Stimulated activated CD4-positive, alpha-beta T cell treated with anti-CD3 and anti-CD28 coated beads, Interleukin-2, amount 100 ng/mL, for 24 hours (primary cell): ENCODE data around the gene ATPAF1.
"Not testable (repeated sequence)": the region's sequence is repeated elsewhere in the genome, so short reads cannot be mapped to it uniquely, and the experiment has no call there.

Experiments
- DNase-seq, 2 donors: peaks; one replicate each; pipeline ENCODE4 v3.0.0-alpha.2; 2020

The ATPAF1 gene

DNA sequence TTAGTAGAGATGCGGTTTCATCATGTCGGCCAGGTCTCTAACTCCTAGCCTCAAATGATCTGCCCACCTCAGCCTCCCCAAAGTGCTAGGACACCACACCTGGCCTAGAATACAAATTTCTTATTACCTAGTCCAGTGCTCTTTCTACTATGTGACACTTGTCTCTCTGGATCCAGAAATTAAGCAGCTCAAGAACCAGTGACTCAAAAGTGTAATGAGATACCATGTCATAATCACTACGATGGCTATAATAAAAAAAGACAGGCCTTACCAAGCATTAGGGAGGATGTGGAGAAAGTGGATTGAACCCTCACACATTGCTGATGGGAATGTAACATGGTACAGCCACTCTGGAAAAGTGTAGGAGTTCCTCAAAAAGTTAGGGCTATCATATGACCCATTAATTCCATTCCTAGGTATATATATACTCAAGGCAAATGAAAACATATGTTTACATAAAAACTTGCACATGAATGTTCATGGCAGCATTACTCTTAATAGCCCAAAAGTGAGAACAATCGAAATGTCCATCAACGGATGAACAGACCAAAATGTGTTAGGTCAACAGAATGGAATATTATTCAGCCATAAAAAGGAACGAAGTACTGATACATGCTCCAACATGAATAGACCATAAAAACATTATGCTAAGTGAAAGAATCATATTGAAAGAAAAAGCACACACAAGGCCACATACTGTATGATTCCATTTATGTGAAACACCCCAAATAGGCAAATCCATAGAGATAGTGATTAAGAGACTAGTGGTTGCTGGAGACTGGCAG, 11.8 kb upstream of the ATPAF1 start:
- DNase-seq, result no peak

DNA sequence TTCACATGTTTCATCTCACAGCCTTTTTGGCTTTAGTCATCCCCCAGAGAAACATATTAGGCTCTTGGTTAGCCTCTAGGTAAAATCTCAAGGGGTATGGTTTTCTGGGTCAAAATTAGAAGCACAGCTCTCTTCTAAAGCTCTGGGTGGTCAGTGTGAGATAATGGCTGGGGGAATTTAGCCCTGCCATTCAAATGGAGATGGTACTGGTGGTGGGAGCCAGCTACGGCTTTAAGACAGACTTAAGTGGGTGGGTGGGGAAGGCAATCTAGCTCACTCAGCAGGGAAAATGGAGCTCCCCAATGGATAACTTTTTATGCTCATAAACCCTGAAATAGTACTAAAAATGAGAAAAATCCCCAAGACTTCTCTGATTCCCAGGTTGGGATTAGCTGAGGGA, 9.2 kb upstream of the ATPAF1 start:
- DNase-seq, result no peak

DNA sequence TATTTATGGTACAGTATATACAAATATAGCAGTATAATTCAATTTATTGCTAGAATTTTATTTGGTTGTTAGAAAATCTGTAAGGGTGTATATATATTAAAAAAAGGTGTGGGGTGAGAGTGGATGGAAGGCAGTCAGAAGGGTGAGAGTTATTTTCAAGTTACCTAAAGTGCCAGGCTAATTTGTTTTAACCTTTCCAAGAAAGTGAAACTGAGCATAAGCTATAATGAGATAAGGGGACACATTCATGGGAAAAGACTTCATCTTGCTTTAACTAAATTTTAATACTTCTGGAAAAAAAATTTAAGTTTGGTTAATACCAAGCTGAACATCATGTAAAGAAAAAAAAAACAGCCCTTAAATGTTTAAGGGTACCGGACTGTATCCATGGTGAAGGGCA, 8.4 kb upstream of the ATPAF1 start:
- no peak for DNase-seq

DNA sequence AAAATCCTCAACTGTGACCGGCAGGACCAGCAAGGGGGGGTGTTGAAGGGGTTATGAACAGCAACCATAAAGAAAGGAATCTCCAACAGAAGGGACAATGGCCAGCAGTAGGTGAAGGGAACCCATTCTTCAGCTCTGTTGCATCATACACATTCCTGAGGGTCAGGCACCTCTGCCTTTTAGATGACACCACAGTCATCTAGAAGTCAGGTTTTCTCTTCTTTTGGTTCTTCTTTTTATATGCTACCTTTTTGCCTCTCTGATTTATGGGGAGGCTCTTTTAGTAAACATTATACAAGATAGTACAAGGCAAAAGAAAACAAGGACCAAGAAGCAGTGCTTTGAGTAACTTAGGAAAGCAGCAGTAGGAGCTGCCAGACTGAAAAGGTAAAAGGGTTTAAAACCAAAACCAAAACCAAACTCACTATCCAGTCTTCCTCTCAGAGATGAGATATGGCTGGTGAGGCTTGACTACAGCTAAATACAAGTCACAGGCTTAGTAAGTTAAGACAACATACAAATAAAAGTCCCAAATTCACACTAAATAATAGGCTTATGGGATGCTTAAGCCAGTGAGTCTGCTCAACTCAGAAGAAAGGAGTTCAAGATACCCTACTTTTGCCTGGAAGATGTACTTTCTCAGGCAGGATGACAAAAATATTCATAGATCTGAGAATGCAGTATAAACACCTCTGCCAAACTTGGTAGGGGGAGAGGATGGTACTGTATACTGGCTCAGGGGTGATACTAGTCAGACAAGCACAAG, 7.6 kb upstream of the ATPAF1 start:
- DNase-seq, result no peak

DNA sequence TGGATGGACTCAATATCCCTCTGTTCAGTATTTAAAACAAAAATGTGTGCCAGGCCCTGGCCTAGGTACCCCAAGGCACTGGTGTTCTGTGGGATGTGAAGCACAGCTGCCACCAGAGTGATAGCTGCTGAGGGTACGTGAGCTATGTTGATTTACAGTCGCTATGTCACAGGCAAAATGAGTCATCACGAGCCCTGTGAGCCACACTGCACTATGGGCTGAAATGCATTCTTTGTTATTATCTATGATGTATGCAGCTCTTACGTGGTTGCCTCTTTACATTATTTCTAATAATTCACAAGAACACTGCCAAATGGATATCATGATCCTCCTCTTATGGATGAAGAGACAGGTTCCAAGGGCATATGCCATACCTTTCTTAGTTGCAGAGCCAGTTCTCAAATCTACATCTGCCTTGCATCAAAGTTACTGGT, 5.6 kb upstream of the ATPAF1 start:
- DNase-seq, result peak in 1 of 2 donors; percentile 9

DNA sequence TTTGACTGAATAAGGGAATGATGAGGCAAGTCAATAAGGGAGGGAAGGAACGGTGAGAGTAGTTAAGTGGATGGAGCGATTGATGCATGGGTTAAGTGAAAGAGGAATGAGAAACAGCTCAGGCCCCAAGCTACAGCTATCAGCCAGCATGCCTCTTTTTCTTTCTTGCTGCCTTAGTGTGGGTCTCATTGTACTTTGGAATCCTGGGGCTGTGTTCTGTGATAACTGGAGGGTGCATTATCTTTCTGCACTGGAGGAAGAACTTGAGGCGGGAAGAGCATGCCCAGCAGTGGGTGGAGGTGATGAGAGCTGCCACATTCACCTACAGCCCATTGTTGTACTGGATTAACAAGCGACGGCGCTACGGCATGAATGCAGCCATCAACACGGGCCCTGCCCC, 4.5 kb upstream of the ATPAF1 start:
- no peak for DNase-seq

DNA sequence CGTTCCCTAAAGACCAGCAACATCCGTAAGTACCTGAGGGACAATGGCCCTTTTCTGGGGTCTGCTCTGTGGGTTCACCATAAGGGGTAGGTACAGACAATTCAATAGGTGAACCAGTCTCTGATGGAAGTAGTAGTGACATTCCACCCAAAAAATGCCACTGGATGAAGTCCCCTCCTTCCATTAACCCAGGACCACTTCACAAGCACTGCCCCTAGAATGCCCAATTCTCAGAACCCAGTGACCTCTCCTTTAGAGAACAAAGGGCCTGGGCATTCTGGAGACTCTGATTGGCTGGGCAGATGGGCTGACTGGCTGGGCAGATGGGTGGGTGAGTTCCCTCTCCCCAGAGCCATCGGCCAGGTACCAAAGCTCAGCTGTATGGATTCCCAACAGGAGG, 3.4 kb upstream of the ATPAF1 start, which contains the start of gene TEX38:
TSS of gene TEX38 (plus strand) at position 301 of the 400 bp plus-strand sequence. CDS start at position 382, 81 bp downstream.
- DNase-seq, result no peak

DNA sequence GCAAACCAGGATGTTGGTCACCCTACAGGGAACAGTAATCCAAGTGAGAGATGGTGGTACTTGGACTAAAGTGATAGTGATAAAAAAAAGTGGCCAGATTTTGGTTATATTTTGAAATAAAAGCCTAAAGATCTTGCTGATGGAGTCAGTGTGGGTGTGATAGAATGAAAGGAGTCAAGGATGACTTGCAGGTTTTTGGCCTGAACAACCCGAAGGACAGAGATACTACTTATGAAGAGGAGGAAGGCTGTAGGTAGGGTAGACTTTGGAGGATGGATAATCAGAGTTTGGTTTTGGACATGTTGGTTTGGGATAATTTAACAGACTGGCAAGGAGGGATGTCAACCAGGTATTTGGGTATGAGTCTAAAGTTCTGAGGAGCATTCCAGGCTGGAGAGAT, 2.0 kb upstream of the ATPAF1 start:
- DNase-seq, result no peak

DNA sequence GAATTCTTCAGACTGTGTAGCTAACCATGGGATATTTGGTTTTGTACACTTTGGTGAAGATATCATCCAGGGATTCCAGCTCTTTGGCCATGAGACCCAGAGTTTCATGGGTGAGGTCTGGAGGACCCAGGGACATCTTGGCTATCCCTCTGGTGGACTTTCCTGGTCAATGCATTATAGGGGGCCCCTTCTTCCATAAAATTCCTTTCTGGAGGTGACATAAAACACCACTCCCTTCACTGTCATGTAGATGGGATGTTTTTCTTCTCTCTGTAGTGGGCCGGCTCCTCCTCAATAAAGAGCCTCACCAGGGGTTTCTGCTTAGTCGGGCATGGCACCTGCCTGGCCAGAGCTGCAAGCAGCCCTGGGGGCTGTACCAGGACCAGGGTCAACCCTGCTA, 2.2 kb downstream of the ATPAF1 start:
- no peak for DNase-seq

DNA sequence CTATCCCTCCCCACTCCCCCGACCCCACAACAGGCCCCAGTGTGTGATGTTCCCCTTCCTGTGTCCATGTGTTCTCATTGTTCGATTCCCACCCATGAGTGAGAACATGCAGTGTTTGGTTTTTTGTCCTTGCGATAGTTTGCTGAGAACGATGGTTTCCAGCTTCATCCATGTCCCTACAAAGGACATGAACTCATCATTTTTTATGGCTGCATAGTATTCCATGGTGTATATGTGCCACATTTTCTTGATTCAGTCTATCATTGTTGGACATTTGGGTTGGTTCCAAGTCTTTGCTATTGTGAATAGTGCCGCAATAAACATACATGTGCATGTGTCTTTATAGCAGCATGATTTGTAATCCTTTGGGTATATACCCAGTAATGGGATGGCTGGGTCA, 5.2 kb downstream of the ATPAF1 start:
- not testable (repeated sequence) for DNase-seq

DNA sequence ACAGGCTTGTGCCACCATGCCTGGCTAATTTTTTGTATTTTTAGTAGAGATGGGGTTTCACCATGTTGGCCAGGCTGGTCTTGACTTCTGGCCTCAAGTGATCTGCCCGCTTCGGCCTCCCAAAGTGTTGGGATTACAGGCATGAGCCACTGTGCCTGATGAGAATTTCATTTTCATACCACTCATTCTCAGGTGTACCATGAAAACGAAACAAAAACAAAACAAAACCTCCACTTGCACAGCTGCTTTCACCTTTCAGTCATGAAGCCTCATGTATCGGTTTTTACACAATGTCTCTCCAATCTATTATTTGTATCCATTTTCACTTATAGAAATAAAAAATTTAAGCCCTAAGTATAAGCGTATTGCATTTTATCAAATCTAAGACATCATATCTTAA, 8.0 kb downstream of the ATPAF1 start:
- DNase-seq, result not testable (repeated sequence)

DNA sequence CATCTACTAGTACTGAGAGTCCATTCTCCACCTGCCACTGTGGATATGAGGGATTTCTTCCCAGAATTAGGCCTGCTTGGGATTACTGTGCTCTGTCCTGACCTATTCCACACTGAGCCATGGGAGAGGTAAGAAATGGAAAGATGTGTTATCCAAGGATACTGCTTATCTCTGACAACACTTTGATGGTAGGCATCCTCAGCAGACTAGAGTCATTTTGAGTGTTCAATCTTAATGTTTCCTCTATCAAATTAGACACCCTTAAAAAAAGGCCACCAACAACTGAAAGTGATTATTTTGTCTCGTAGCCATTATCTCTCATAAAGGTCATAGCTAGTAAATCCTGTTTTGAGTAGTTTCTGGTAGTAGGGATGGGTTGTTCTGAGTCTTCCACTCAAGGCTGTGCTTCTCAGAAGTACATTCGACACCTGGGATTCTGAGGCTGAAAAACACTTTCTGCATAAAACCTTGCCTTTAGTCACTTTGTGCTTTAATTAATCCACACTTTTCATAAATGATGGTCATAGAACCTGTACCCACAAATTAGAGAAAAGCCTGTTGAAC, 8.8 kb downstream of the ATPAF1 start:
- no peak for DNase-seq

DNA sequence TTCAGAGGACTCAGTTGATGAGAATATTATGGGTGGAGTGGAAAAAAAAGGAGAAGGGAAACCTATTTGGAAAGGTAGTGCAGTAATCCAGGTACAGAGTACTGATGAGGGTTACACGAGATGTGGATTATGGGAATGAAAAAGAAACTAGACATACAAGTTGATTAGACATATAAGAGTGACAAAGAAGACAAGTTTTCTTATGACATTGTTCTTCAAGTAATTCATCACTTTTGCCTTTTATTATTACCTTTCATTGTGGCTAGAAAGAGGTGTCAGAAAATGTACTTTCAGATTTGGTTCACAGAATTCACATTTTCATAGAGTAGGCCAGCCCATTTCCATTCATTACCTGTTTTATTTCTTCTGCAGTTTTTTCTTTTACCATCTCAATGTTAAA, 10.4 kb downstream of the ATPAF1 start:
- no peak for DNase-seq

DNA sequence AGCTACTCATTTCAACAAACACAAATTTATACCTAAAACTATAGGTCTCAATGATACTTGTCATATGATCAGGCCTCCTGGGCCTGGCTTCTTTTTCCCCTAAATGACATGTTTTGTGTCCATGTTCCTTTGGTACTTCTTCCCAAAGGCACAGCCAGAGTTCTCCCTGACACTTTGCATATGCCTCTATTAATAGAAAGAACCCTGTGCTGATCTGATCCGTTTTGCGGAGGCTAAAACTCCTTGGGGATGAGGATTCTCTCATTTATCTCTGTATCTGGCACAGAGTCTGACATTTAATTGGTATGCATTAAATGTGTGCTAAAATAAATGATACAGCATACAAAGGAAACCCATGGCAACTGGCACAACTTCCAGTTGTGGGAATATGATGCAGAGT, 11.5 kb downstream of the ATPAF1 start:
- no peak for DNase-seq

DNA sequence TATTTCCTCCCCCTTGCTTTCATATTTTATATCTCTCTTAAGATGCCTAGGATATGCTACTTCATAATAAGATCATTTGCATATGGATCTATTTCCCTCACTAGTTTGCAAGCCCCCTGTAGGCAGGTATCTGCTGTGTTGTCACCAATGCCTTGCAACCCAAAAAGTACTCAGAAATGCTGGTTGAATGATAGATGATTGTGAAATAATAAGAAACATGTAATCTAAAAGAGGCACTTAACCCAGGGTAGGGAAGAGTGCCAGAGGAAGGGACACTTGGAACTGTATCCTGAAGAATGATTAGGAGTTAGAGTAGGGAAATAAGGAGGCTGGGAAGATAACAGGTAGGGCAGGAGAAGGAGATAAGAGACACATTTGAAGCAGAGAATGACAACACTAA, 12.3 kb downstream of the ATPAF1 start:
- no peak for DNase-seq

DNA sequence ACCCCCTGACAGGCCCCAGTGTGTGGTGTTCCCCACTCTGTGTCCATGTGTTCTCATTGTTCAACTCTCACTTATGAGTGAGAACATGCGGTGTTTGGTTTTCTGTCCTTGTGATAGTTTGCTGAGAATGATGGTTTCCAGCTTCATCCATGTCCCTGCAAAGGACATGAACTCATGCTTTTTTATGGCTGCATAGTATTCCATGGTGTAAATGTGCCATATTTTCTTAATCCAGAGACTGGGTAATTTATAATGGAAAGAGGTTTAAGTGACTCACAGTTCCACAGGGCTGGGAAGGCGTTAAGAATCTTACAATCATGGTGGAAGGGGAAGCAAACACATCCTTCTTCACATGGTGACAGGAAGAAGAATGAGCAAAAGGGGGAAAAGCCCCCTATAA, 13.5 kb downstream of the ATPAF1 start:
- DNase-seq, result not testable (repeated sequence)

DNA sequence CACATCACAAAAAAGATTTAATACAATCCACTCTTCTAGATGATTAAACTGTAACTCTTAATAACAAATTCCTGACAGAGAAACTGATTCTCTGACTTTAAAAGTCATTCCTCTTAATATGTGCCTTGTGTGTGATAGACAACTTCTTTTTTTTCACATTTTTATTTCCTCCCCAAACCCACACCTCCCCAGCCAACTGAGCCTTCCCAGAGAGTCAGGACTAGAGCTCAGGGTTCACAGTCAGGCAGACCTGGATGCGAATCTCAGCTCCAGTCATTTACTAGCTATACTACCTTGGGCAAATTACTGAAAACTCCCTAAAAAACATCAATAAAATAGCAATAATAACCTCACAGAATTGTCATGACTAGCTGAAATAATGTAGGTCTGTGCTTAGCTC, 14.2 kb downstream of the ATPAF1 start:
- no peak for DNase-seq

DNA sequence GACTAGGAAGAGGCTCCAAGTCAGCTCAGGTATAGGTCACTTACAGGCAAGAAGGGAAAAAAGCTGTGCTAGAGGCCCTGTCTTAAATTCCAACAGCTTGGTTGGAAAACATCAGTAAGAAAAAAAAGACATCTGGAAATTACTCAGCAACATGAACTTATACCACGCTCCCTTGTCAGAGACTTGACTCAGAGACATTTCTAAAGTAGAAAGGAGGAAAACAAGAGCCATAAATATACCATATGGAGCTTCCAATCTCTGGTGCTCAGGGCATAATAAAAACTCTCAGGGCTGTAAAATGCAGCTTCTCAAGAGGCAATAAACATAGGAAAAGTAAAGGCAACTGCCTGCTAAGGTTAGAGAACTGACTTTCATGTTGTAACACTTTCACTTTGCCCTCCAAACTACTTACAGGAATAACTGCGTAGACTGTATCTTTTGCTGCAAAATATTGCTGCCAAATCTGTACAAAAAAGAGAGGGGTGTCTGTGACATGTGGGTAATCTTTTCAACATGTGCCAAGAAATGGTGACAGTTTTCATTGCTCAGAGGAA, 14.7 kb downstream of the ATPAF1 start:
- DNase-seq, result no peak

DNA sequence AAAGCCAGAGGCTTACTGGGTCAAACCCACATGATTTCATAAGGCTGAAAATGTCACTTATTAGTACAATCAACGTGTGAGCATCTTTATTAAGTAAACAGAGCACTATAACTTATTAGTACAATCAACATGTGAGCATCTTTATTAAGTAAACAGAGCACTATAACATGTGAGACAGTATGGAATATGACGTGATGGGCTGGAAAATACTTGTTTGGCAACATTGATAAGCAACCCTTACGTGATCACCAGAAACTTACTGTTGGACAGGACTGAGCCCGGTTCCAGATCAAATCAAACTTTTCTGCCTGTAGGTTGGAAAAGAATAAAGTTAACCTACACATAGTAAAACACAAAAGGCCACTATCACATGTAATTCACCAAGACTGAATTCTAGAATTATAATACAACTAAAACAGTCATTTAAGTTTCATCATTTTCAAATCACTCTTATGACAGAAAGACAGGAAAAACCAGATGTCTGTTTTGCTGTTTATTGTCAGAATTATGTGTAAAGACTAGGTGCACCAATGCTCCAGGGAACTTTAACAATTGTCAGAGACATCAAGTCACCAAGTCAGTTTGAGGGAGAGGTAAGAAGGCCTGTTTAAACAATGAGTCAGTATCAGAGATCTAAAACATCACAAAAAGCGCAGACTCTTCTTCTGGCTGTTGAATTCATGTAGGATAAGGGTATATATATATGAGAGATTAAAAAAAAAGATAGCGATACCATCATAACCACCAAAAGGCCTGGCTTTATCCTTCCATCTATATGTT, 15.7 kb downstream of the ATPAF1 start:
- DNase-seq, result no peak

DNA sequence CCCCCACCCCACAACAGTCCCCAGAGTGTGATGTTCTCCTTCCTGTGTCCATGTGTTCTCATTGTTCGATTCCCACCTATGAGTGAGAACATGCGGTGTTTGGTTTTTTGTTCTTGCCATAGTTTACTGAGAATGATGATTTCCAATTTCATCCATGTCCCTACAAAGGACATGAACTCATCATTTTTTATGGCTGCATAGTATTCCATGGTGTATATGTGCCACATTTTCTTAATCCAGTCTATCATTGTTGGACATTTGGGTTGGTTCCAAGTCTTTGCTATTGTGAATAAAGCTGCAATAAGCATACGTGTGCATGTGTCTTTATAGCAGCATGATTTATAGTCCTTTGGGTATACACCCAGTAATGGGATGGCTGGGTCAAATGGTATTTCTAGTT, 17.0 kb downstream of the ATPAF1 start:
- DNase-seq, result not testable (repeated sequence)

DNA sequence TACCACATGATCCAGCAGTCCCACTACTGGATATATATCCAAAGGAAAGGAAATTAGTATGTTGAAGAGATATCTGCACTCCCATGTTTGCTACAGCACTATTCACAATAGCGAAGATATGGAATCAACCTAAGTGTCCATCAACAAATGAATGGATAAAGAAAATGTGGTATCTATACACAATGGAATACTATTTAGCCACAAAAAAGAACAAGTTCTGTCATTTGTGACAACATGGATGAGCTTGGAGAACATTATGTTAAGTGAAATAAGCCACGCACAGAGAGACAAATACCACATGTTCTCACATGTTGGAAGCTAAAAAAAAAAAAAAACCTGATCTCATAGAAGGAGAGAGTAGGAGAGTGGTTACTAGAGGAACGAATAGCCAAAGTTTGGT, 17.7 kb downstream of the ATPAF1 start:
- no peak for DNase-seq

DNA sequence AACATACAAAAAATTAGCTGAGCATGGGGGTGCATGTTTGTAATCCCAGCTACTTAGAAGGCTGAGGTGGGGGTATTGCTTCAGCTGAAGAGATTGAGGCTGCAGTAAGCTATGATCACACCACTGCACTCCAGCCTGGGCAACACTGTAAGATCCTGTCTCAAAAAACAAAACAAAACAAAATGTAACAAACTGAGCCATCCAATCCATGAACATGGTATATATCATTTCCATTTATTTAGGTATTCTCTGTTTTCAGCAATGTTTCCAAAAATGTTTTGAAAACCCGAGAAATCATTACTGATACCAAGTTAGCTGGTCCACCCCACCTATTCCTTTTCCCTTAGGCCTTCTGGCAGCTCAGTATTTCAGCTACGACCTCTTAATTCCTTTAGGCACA, 18.4 kb downstream of the ATPAF1 start:
- DNase-seq, result no peak

DNA sequence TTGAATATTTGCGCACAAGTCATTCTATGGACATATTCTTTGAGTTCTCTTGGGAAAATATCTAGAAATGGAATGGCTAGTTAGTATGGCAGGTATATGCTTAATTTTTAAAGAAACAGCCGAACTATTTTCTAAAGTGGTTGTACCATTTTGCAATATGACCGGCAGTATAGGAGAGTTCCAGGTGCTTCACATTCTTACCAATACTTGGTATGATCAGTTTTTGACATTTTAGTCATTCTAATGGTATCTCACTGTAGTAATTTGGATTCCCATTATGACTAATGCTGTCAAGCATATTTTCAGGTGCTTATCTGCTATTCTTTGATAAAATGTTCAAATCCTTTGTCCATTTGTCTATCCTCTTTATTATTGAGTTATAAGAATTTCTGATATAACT, 20.6 kb downstream of the ATPAF1 start:
- no peak for DNase-seq
